ENCODE measurements around the gene COQ9.

COQ9 gene

GRCh38 chr16:57471209-57471608 is 23.9 kb downstream of the COQ9 start:
- peaks cover 18% of the 10 kb centered on the region for H3K4me1 Mint-ChIP-seq
- no peak for DNase-seq
- peaks cover 36% of the 10 kb centered on the region for H3K36me3 Mint-ChIP-seq
- CTCF ChIA-PET = interaction anchor here (1.3 to 9.5 kb wide), 2 partner anchors 48 to 53 kb away, joined by 3 to 79 read pairs; no protein-coding TSS in a partner anchor
- no peak overlapping the region for H3K27ac Mint-ChIP-seq
- H3K4me3 Mint-ChIP-seq = no peak overlapping the region
- H3K27me3 Mint-ChIP-seq = no peaks in the 10 kb centered on the region
- H3K9me3 Mint-ChIP-seq = no peaks in the 10 kb centered on the region

GRCh38 chr16:57471852-57472664 is 24.8 kb downstream of the COQ9 start:
- Mint-ChIP-seq H3K36me3 (peaks cover 36% of the 10 kb centered on the region), H3K9me3 (no peaks in the 10 kb centered on the region), H3K4me3 (no peak overlapping the region), H3K27me3 (no peaks in the 10 kb centered on the region), H3K4me1 (peaks cover 25% of the 10 kb centered on the region), H3K27ac (peak overlapping the region; percentile 30)
- CTCF ChIA-PET = interaction anchor here (0.6 to 9.5 kb wide), 4 partner anchors 15 to 55 kb away, joined by 3 to 79 read pairs (median 14); partner anchors contain the start of gene DOK4
- no peak for DNase-seq

DNA sequence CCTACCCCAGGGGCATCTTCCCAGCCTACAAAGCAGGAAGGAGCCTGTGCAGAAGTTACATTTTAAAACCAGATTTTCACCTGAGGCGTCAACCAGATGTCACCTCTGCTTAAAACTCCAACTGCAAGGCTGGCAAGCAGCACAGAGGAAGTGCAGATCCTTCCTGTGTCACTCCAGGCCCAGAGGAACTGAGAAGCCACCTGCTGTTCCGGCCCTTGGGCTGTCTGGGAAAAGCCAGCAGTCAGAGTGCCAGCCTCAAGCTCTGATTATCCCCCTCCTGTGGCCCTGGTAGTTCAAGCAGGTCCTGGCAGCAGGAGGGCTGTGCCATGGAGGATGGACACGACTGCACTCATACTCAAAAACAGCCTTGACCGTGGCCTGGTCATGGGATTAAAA is 25.4 kb downstream of the COQ9 start:
- no peaks in the 10 kb centered on the region for H3K9me3 Mint-ChIP-seq
- no peak overlapping the region for H3K4me3 Mint-ChIP-seq
- CTCF ChIA-PET = interaction anchor here (0.6 to 9.5 kb wide), 5 partner anchors 10 to 56 kb away, joined by 3 to 79 read pairs (median 4); partner anchors contain the start of genes DOK4 and POLR2C
- peaks cover 33% of the 10 kb centered on the region for H3K36me3 Mint-ChIP-seq
- no peak overlapping the region for H3K27ac Mint-ChIP-seq
- H3K27me3 Mint-ChIP-seq = no peaks in the 10 kb centered on the region
- DNase-seq = no peak
- peaks cover 25% of the 10 kb centered on the region for H3K4me1 Mint-ChIP-seq

DNA sequence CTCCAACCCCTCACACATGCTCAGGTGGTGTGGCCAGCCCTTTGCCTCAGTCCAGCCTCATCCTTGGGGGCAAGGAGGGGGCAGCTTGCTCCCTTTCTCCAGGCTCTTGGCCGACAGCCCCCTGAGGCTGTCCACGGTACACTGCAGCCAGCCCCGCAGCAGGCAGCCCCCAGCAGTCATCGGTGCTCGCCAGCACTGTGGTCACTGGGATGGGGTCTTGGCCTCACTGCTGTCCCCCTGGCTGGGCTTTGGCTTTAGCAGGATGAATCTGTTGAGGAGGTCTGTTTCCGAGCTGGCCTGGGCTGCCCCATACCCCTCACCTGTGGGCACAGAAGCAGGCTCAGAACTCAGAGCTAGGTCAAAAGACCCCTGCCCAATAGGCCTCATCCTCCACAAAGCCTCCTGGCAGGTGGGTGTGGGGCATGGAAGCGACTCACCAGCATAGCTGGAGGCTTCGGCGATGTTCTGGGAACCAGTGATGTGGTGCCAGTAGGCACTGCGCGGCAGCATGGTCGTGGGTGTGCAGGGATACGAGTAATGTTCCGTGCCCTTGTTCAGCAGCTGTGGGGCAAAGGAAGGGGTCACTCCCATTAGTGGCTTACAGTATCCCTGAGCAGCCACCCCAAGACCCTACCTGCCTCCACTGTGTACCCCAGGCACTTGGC is 26.0 kb downstream of the COQ9 start:
- H3K4me1 Mint-ChIP-seq = peaks cover 25% of the 10 kb centered on the region
- CTCF ChIA-PET = interaction anchor here (0.9 to 9.5 kb wide), 4 partner anchors 11 to 56 kb away, joined by 3 to 79 read pairs (median 14); partner anchors contain the start of genes DOK4 and POLR2C
- no peak for DNase-seq
- no peaks in the 10 kb centered on the region for H3K9me3 Mint-ChIP-seq
- H3K36me3 Mint-ChIP-seq = peaks cover 29% of the 10 kb centered on the region
- no peak overlapping the region for H3K27ac Mint-ChIP-seq
- no peak overlapping the region for H3K4me3 Mint-ChIP-seq
- H3K27me3 Mint-ChIP-seq = no peaks in the 10 kb centered on the region

DNA sequence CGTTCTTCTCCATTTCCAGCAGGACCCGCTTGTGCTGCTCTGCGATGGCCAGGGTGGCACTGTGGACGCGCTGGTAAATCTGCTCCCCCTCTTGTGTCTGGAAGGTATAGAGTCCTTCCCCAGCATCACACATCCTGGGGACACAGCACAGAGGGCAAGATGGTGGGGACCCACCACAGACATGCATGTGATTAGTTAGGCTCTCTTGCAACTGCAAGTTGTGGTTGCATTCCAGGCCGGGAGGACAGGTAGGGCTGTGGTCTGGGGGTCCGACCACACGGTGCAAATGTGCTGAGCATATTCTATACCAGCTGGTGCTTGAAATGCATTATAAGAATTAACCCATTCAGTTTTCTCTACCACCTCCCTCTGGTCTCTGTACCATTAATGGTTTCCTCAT is 26.6 kb downstream of the COQ9 start:
- Mint-ChIP-seq H3K4me1 (peaks cover 25% of the 10 kb centered on the region), H3K4me3 (no peak overlapping the region), H3K36me3 (peaks cover 23% of the 10 kb centered on the region), H3K9me3 (no peaks in the 10 kb centered on the region), H3K27me3 (no peaks in the 10 kb centered on the region), H3K27ac (no peak overlapping the region)
- no peak for DNase-seq
- CTCF ChIA-PET = interaction anchor here (1.3 to 9.5 kb wide), 6 partner anchors 9 to 45 kb away, joined by 4 to 79 read pairs (median 10); partner anchors contain the start of genes DOK4 and POLR2C

- Mint-ChIP-seq H3K36me3 (peaks cover 16% of the 10 kb centered on the region), H3K27ac (no peak overlapping the region), H3K9me3 (no peaks in the 10 kb centered on the region), H3K4me1 (peaks cover 25% of the 10 kb centered on the region), H3K27me3 (peaks cover 8% of the 10 kb centered on the region), H3K4me3 (no peak overlapping the region)
- DNase-seq = no peak
- CTCF ChIA-PET = interaction anchor here (0.6 to 9.5 kb wide), 9 partner anchors 9 to 388 kb away, joined by 3 to 79 read pairs (median 6); partner anchors contain the start of genes DOK4 and POLR2C
These were observed 27.7 kb downstream of the COQ9 start for GRCh38 chr16:57474671-57475661.

- no peaks in the 10 kb centered on the region for H3K9me3 Mint-ChIP-seq
- DNase-seq = peak; percentile 90
- H3K4me1 Mint-ChIP-seq = peaks cover 25% of the 10 kb centered on the region
- peaks cover 8% of the 10 kb centered on the region for H3K27me3 Mint-ChIP-seq
- peaks cover 8% of the 10 kb centered on the region for H3K36me3 Mint-ChIP-seq
- peak overlapping the region; percentile 69 for H3K27ac Mint-ChIP-seq
- CTCF ChIA-PET = interaction anchor here (0.6 to 9.5 kb wide), 11 partner anchors 11 to 387 kb away, joined by 3 to 79 read pairs (median 5); partner anchors contain the start of genes DOK4 and POLR2C
- H3K4me3 Mint-ChIP-seq = no peak overlapping the region
These were observed 28.5 kb downstream of the COQ9 start for GRCh38 chr16:57475711-57476339.

DNA sequence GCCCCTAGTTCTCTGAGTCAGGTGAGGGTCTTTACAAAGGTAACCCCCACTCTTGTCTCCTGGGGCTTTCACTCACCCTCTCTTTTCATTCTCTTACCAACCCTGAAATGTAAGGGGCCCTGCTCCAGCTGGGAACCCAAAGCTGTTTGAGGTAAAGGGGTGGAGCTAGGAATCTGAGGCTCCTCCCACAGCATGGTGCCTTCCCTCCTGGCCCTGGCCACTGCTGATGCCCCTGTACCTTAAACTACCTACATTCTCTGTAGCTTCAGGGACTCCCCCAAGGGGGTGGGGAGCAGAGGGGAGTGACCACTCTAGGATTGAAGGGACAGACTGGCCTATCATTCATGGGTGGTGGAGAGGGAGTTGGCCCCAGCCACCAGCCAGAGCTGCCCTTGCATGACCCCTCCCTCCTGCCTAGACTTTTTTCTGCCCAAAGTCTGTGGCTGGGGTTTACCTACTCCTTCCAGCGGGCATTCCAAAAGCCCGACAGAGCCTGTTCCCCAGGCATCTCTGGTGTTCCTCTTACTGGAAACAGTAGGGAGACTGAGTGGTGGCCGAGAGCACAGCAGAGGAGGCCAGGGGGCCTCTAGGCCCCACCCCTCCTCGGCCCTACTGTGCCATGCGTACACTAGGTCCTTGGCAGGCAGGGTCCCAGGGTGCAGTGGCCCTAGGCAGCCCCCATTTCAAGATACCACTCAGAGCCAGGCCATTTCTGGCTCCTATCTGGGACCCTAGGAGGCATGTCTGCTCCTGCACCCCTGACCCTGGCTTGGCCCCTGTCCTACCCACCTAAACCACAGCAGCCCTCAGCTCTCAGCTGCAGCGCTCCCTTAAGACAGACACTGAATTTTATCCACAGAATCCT is 29.5 kb downstream of the COQ9 start:
- H3K36me3 Mint-ChIP-seq = peaks cover 4% of the 10 kb centered on the region
- H3K9me3 Mint-ChIP-seq = no peaks in the 10 kb centered on the region
- H3K4me3 Mint-ChIP-seq = no peak overlapping the region
- CTCF ChIA-PET = interaction anchor here (0.7 to 9.5 kb wide), 6 partner anchors 10 to 46 kb away, joined by 3 to 79 read pairs (median 4); partner anchors contain the start of genes DOK4 and POLR2C
- DNase-seq = no peak
- H3K27ac Mint-ChIP-seq = no peak overlapping the region
- H3K4me1 Mint-ChIP-seq = peaks cover 25% of the 10 kb centered on the region
- H3K27me3 Mint-ChIP-seq = peaks cover 13% of the 10 kb centered on the region

- peaks cover 20% of the 10 kb centered on the region for H3K4me1 Mint-ChIP-seq
- peaks cover 13% of the 10 kb centered on the region for H3K27me3 Mint-ChIP-seq
- no peaks in the 10 kb centered on the region for H3K9me3 Mint-ChIP-seq
- H3K27ac Mint-ChIP-seq = no peak overlapping the region
- no peaks in the 10 kb centered on the region for H3K36me3 Mint-ChIP-seq
- DNase-seq = no peak
- H3K4me3 Mint-ChIP-seq = no peak overlapping the region
- CTCF ChIA-PET = interaction anchor here (0.7 to 9.5 kb wide), 3 partner anchors 10 to 41 kb away, joined by 3 to 79 read pairs (median 3); no protein-coding TSS in a partner anchor
These were observed 30.4 kb downstream of the COQ9 start for GRCh38 chr16:57477531-57478202.

- DNase-seq = no peak
- no peaks in the 10 kb centered on the region for H3K9me3 Mint-ChIP-seq
- H3K4me3 Mint-ChIP-seq = no peak overlapping the region
- CTCF ChIA-PET = interaction anchor here (1.3 to 9.5 kb wide), 2 partner anchors 9 to 40 kb away, joined by 3 to 79 read pairs; no protein-coding TSS in a partner anchor
- H3K27ac Mint-ChIP-seq = no peak overlapping the region
- H3K4me1 Mint-ChIP-seq = peaks cover 20% of the 10 kb centered on the region
- H3K36me3 Mint-ChIP-seq = no peaks in the 10 kb centered on the region
- H3K27me3 Mint-ChIP-seq = peaks cover 18% of the 10 kb centered on the region
These were observed 31.3 kb downstream of the COQ9 start for GRCh38 chr16:57478396-57479204.

Data from activated naive CD4-positive, alpha-beta T cell treated with anti-CD3 and anti-CD28 coated beads, Interleukin-2, amount 10 ng/mL, durations not matched to agents 7 days and 5 days (primary cell).